ENCODE measurements around the gene RCC2. TPM values are rescaled to one million over a fixed set of nuclear protein-coding genes. Genes with fewer than 3 reads are reported as not detected.

The RCC2 gene
- total and polyA plus RNA-seq, 2 donors (not counting 1 experiment from before 2014, with no cell fraction given), result 21.5 to 23.6 TPM

DNA sequence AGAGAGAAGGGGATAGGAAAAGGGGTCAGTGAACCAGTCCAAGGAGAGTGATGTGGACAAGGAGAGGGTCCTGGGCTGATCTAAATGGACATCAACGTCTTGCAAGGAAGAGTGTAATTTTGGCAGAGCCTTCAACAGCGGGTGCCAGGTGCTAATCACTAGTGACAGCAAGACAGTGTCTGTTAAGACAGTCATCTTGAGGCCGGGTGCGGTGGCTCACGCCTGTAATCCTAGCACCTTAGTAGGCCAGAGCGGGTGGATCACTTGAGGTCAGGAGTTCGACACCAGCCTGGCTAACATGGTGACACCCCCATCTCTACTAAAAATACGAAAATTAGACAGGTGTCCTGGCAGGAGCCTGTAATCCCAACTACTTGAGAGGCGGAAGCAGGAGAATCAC, 79.7 kb downstream of the RCC2 start:
- Histone ChIP-seq H2AFZ (ENCODE audit: low read length) (no peak overlapping the region), H3K4me2 (ENCODE audit: extremely low read depth, insufficient read depth, low read length) (no peak overlapping the region), H4K20me1 (ENCODE audit: control insufficient read depth, extremely low read depth, insufficient read depth, low read length) (no peaks in the 10 kb centered on the region), H3K36me3 (ENCODE audit: control insufficient read depth, insufficient read depth, low read length) (no peaks in the 10 kb centered on the region), H3K27ac (ENCODE audit: insufficient read depth, low read length) (no peak overlapping the region), H3K27me3 (ENCODE audit: control insufficient read depth, insufficient read depth, low read length) (no peaks in the 10 kb centered on the region), H3K79me2 (ENCODE audit: control insufficient read depth, insufficient read depth, low read length) (no peaks in the 10 kb centered on the region), H3K9me3 (ENCODE audit: control insufficient read depth, insufficient read depth, low read depth, low read length) (no peaks in the 10 kb centered on the region), H3K4me3 (replicated peaks in 1 of 4; ENCODE audit: control extremely low read depth in 1 of 4, insufficient read depth in 1 of 4, low read depth in 3 of 4, low read length in 4 of 4) (no peak overlapping the region), H3K4me1 (ENCODE audit: control insufficient read depth, extremely low read depth, insufficient read depth, low read length) (no peaks in the 10 kb centered on the region), H3K9ac (ENCODE audit: insufficient read depth, low read length) (no peak overlapping the region)
- no peak for DNase-seq (ENCODE audit: low read depth in 2 of 2)
- TF ChIP-seq EZH2 (IDR thresholded peaks at IDR 0.05; ENCODE audit: low read length, missing control alignments), result no peak
- TF ChIP-seq, protein P1, sequence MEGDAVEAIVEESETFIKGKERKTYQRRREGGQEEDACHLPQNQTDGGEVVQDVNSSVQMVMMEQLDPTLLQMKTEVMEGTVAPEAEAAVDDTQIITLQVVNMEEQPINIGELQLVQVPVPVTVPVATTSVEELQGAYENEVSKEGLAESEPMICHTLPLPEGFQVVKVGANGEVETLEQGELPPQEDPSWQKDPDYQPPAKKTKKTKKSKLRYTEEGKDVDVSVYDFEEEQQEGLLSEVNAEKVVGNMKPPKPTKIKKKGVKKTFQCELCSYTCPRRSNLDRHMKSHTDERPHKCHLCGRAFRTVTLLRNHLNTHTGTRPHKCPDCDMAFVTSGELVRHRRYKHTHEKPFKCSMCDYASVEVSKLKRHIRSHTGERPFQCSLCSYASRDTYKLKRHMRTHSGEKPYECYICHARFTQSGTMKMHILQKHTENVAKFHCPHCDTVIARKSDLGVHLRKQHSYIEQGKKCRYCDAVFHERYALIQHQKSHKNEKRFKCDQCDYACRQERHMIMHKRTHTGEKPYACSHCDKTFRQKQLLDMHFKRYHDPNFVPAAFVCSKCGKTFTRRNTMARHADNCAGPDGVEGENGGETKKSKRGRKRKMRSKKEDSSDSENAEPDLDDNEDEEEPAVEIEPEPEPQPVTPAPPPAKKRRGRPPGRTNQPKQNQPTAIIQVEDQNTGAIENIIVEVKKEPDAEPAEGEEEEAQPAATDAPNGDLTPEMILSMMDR (conservative IDR thresholded peaks at IDR 0.05 in 1 of 2, IDR thresholded peaks at IDR 0.05 in 1 of 2; ENCODE audit: low read depth in 1 of 2, low read length in 2 of 2), result no peak

DNA sequence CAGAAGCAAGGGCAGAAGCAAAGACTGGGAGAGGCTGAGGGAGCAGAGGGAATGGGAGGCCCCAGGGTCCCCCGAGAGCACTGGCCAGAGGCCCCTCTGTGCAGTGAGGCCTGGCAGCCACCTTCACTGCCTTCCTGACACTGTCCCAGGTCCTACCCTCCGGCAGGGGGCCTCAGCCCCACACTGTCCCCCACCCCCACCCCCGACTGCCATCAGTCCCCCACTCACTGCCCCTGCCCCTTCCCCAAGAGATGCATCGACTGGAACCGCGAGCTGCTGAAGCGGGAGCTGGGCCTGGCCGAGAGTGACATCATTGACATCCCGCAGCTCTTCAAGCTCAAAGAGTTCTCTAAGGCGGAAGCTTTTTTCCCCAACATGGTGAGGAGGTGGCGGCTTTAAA, 80.4 kb downstream of the RCC2 start:
- H3K4me1 ChIP-seq (ENCODE audit: control insufficient read depth, extremely low read depth, insufficient read depth, low read length), result no peaks in the 10 kb centered on the region
- no peak overlapping the region for H3K4me3 ChIP-seq (replicated peaks in 1 of 4; ENCODE audit: control extremely low read depth in 1 of 4, insufficient read depth in 1 of 4, low read depth in 3 of 4, low read length in 4 of 4)
- H2AFZ ChIP-seq (ENCODE audit: low read length), result no peak overlapping the region
- H4K20me1 ChIP-seq (ENCODE audit: control insufficient read depth, extremely low read depth, insufficient read depth, low read length), result no peaks in the 10 kb centered on the region
- TF ChIP-seq, protein P1 (conservative IDR thresholded peaks at IDR 0.05 in 1 of 2, IDR thresholded peaks at IDR 0.05 in 1 of 2; ENCODE audit: low read depth in 1 of 2, low read length in 2 of 2), result no peak
- TF ChIP-seq EZH2 (IDR thresholded peaks at IDR 0.05; ENCODE audit: low read length, missing control alignments), result no peak
- H3K36me3 ChIP-seq (ENCODE audit: control insufficient read depth, insufficient read depth, low read length), result no peaks in the 10 kb centered on the region
- DNase-seq (ENCODE audit: low read depth in 2 of 2), result no peak
- H3K27ac ChIP-seq (ENCODE audit: insufficient read depth, low read length), result no peak overlapping the region
- H3K9ac ChIP-seq (ENCODE audit: insufficient read depth, low read length), result no peak overlapping the region
- H3K27me3 ChIP-seq (ENCODE audit: control insufficient read depth, insufficient read depth, low read length), result no peaks in the 10 kb centered on the region
- no peak overlapping the region for H3K4me2 ChIP-seq (ENCODE audit: extremely low read depth, insufficient read depth, low read length)
- no peaks in the 10 kb centered on the region for H3K9me3 ChIP-seq (ENCODE audit: control insufficient read depth, insufficient read depth, low read depth, low read length)
- no peaks in the 10 kb centered on the region for H3K79me2 ChIP-seq (ENCODE audit: control insufficient read depth, insufficient read depth, low read length)

DNA sequence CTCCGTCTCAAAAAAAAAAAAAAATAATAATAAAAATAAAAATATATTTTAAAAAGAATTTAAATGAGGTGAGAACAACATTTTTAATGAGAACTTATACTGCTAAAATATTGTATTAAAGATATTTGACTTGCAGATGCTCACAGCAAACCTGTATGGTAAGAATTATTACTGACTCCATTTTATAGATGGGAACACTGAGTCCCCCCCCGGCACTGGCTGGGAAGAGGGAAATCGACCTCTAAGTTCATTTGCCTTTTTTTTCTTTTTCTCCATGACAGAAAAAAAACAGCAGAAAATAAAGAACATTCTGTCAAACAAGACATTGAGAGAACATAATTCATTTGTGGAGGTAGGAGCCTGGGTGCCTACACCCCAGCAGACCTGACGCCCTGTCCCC, 80.9 kb downstream of the RCC2 start:
- H3K9me3 ChIP-seq (ENCODE audit: control insufficient read depth, insufficient read depth, low read depth, low read length), result no peaks in the 10 kb centered on the region
- no peaks in the 10 kb centered on the region for H3K27me3 ChIP-seq (ENCODE audit: control insufficient read depth, insufficient read depth, low read length)
- no peak for DNase-seq (ENCODE audit: low read depth in 2 of 2)
- H3K27ac ChIP-seq (ENCODE audit: insufficient read depth, low read length), result no peak overlapping the region
- no peak overlapping the region for H3K9ac ChIP-seq (ENCODE audit: insufficient read depth, low read length)
- H3K79me2 ChIP-seq (ENCODE audit: control insufficient read depth, insufficient read depth, low read length), result no peaks in the 10 kb centered on the region
- no peaks in the 10 kb centered on the region for H4K20me1 ChIP-seq (ENCODE audit: control insufficient read depth, extremely low read depth, insufficient read depth, low read length)
- H2AFZ ChIP-seq (ENCODE audit: low read length), result no peak overlapping the region
- no peaks in the 10 kb centered on the region for H3K36me3 ChIP-seq (ENCODE audit: control insufficient read depth, insufficient read depth, low read length)
- no peak overlapping the region for H3K4me2 ChIP-seq (ENCODE audit: extremely low read depth, insufficient read depth, low read length)
- no peaks in the 10 kb centered on the region for H3K4me1 ChIP-seq (ENCODE audit: control insufficient read depth, extremely low read depth, insufficient read depth, low read length)
- H3K4me3 ChIP-seq (replicated peaks in 1 of 4; ENCODE audit: control extremely low read depth in 1 of 4, insufficient read depth in 1 of 4, low read depth in 3 of 4, low read length in 4 of 4), result no peak overlapping the region
- no peak for TF ChIP-seq EZH2 (IDR thresholded peaks at IDR 0.05; ENCODE audit: low read length, missing control alignments)
- TF ChIP-seq, protein P1 (conservative IDR thresholded peaks at IDR 0.05 in 1 of 2, IDR thresholded peaks at IDR 0.05 in 1 of 2; ENCODE audit: low read depth in 1 of 2, low read length in 2 of 2), result no peak

Other genes with a start within 250 kb of the RCC2 start
- not detected in 2 replicates for gene PADI1, start 234.5 kb downstream of the RCC2 start, total RNA-seq
- not detected in 2 replicates for gene PADI1, start 234.5 kb downstream of the RCC2 start, polyA plus RNA-seq
- gene PADI3, start 190.6 kb downstream of the RCC2 start, total RNA-seq, result not detected in 2 replicates
- not detected in 2 replicates for gene PADI3, start 190.6 kb downstream of the RCC2 start, polyA plus RNA-seq
- gene PADI4, start 131.5 kb downstream of the RCC2 start, total RNA-seq, result not detected in 2 replicates
- gene PADI4, start 131.5 kb downstream of the RCC2 start, polyA plus RNA-seq, result not detected in 2 replicates
- gene PADI6, start 67.5 kb downstream of the RCC2 start, total RNA-seq, result not detected in 2 replicates
- gene PADI6, start 67.5 kb downstream of the RCC2 start, polyA plus RNA-seq, result not detected in 2 replicates
- gene ARHGEF10L, start 100.0 kb upstream of the RCC2 start, total RNA-seq, result 13.1 and 24.3 TPM in 2 replicates
- gene ARHGEF10L, start 100.0 kb upstream of the RCC2 start, polyA plus RNA-seq, result 7.5 and 11.2 TPM in 2 replicates